H1 (cell line): ENCODE data around the gene EN2. TPM values are rescaled to one million over a fixed set of nuclear protein-coding genes. Genes with fewer than 3 reads are reported as not detected.

Experiments used
- BCL11A ChIP-seq, 2 experiments: IDR thresholded peaks; one replicate each; pipeline ENCODE4 v1.6.1; 2011; ENCODE audit warnings: low read depth in 2 of 2, low read length in 2 of 2, mild to moderate bottlenecking in 2 of 2
- HDAC6 ChIP-seq: IDR thresholded peaks from one replicate; pipeline ENCODE4 v1.7.1; 2012; ENCODE audit warnings: low read depth, mild to moderate bottlenecking, inconsistent platforms, low read length, moderate library complexity
- SIN3A ChIP-seq, 2 experiments: IDR thresholded peaks in 1 of 2; conservative IDR thresholded peaks in 1 of 2; 2 replicates each; pipeline ENCODE4 v1.6.1; 2011 to 2012; ENCODE audit warnings: low read length in 2 of 2, improper control_type of control experiment in 1 of 2, low read depth in 1 of 2, mild to moderate bottlenecking in 1 of 2
- SP1 ChIP-seq: IDR thresholded peaks from 2 replicates; pipeline ENCODE4 v1.6.1; 2011; ENCODE audit warnings: low read depth, low read length
- SP4 ChIP-seq: IDR thresholded peaks from 2 replicates; pipeline ENCODE4 v1.6.1; 2012; ENCODE audit warnings: low read length, inconsistent platforms
- polyA plus RNA-seq, 7 experiments: library from polyadenylated mRNA; depleted of rRNA in 3 of 7; stranded (reverse) in 5 of 7; unstranded in 2 of 7; fragments of >200 nt in 5 of 7; fragments of 200-250 nt in 2 of 7; gene quantifications; 1 replicate in 5 of 7; 2 replicates in 1 of 7; 4 replicates in 1 of 7; pipeline versions ENCODE4 v1.2.1 to v1.2.3, GENCODE V29; 2011 to 2013; ENCODE audit warnings: missing spikeins in 2 of 7, mixed read lengths in 2 of 7
- total RNA-seq: library from RNA; stranded (reverse); fragmentation: NEBNext Ultra II Directional; extraction: Animal tissue kit (Norgen Biotek cat#: 25700); gene quantifications from 2 replicates; pipeline ENCODE4 v1.2.1, GENCODE V29; 2021

Gene EN2
- total and polyA plus RNA-seq, 2 of the 8 experiments (the other 6 are each of a cell fraction or from before 2014, with no cell fraction given), result not detected

DNA sequence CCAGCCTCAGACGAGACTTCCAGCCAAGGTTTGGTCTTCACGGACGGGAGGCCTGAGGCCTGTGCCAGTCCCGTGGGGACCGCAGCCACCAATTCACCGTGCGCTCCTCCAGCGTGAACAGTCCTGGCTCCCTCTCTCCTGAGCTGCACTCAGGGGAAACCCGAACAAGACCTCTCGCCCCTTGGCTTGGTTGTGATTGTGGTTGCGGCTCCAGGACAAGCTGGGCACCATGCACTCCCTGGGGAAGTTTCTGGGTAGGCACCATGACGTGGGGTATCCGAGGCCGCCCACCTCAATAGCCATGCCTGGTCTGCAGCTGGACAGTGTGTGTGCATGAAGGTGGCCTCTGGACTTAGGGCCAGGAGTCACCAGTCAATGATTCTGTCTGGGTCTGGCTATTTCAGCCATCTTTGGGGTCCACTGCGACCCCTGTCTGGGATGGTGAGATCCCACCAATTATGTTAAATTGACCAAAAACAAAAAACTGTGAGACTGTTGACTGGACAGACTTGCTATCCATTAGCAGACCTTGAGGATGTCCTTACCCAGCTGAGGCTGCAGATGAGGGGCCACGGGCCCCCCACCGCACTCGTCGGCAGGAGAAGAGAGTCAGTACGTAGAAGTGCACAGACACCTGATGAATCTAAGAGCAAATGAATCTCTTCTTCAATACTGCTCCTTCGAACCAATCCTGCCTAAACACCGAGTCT lies 33.5 kb upstream of the EN2 start (continued):
- TF ChIP-seq BCL11A (IDR thresholded peaks at IDR 0.05; ENCODE audit: low read depth in 2 of 2, low read length in 2 of 2) (no peak), SP4 (no peak), SIN3A (conservative IDR thresholded peaks at IDR 0.05 in 1 of 2, IDR thresholded peaks at IDR 0.05 in 1 of 2; ENCODE audit: low read depth in 1 of 2, low read length in 2 of 2) (no peak), HDAC6 (no peak), SP1 (no peak)
